Measurements from ENCODE around the gene BAZ1B.
"Not testable (repeated sequence)": the region's sequence is repeated elsewhere in the genome, so short reads cannot be mapped to it uniquely, and the experiment has no call there.

Gene BAZ1B

GRCh38 chr7:73507556-73507955 is 14.5 kb downstream of the BAZ1B start:
- Histone ChIP-seq H3K27ac (ENCODE audit: low read depth, low read length) (no peak overlapping the region), H3K36me3 (ENCODE audit: control insufficient read depth in 1 of 2, insufficient read depth in 2 of 2, low read length in 2 of 2) (peaks cover 23 to 70% of the 10 kb centered on the region in 2 donors), H3K9ac (ENCODE audit: low read depth in 1 of 2, low read length in 2 of 2) (no peak overlapping the region), H3K4me1 (ENCODE audit: control insufficient read depth in 1 of 2, insufficient read depth in 2 of 2, low read length in 2 of 2) (no peaks in the 10 kb centered on the region), H3K9me3 (ENCODE audit: control insufficient read depth in 1 of 2, low read length in 2 of 2) (no peaks in the 10 kb centered on the region), H3K27me3 (ENCODE audit: control insufficient read depth in 1 of 2, insufficient read depth in 2 of 2, low read length in 2 of 2) (no peaks in the 10 kb centered on the region), H3K4me3 (ENCODE audit: low read depth in 1 of 2, low read length in 2 of 2) (no peak overlapping the region)

GRCh38 chr7:73504920-73505319 is 17.2 kb downstream of the BAZ1B start:
- H3K36me3 ChIP-seq (ENCODE audit: control insufficient read depth in 1 of 2, insufficient read depth in 2 of 2, low read length in 2 of 2) = peaks cover 29 to 78% of the 10 kb centered on the region in 2 donors
- H3K9ac ChIP-seq (ENCODE audit: low read depth in 1 of 2, low read length in 2 of 2) = no peak overlapping the region
- no peak overlapping the region for H3K27ac ChIP-seq (ENCODE audit: low read depth, low read length)
- no peaks in the 10 kb centered on the region for H3K4me1 ChIP-seq (ENCODE audit: control insufficient read depth in 1 of 2, insufficient read depth in 2 of 2, low read length in 2 of 2)
- H3K4me3 ChIP-seq (ENCODE audit: low read depth in 1 of 2, low read length in 2 of 2) = no peak overlapping the region
- H3K9me3 ChIP-seq (ENCODE audit: control insufficient read depth in 1 of 2, low read length in 2 of 2) = no peaks in the 10 kb centered on the region
- H3K27me3 ChIP-seq (ENCODE audit: control insufficient read depth in 1 of 2, insufficient read depth in 2 of 2, low read length in 2 of 2) = no peaks in the 10 kb centered on the region

- no peak overlapping the region for H3K4me3 ChIP-seq (ENCODE audit: low read depth in 1 of 2, low read length in 2 of 2)
- no peaks in the 10 kb centered on the region for H3K9me3 ChIP-seq (ENCODE audit: control insufficient read depth in 1 of 2, low read length in 2 of 2)
- H3K36me3 ChIP-seq (ENCODE audit: control insufficient read depth in 1 of 2, insufficient read depth in 2 of 2, low read length in 2 of 2) = peaks cover 27 to 80% of the 10 kb centered on the region in 2 donors
- no peak overlapping the region for H3K9ac ChIP-seq (ENCODE audit: low read depth in 1 of 2, low read length in 2 of 2)
- H3K27ac ChIP-seq (ENCODE audit: low read depth, low read length) = no peak overlapping the region
- no peaks in the 10 kb centered on the region for H3K27me3 ChIP-seq (ENCODE audit: control insufficient read depth in 1 of 2, insufficient read depth in 2 of 2, low read length in 2 of 2)
- no peaks in the 10 kb centered on the region for H3K4me1 ChIP-seq (ENCODE audit: control insufficient read depth in 1 of 2, insufficient read depth in 2 of 2, low read length in 2 of 2)
These were observed 18.1 kb downstream of the BAZ1B start for GRCh38 chr7:73504017-73504416.

- H3K4me3 ChIP-seq (ENCODE audit: low read depth in 1 of 2, low read length in 2 of 2) = no peak overlapping the region
- no peaks in the 10 kb centered on the region for H3K9me3 ChIP-seq (ENCODE audit: control insufficient read depth in 1 of 2, low read length in 2 of 2)
- H3K36me3 ChIP-seq (ENCODE audit: control insufficient read depth in 1 of 2, insufficient read depth in 2 of 2, low read length in 2 of 2) = peaks cover 29 to 83% of the 10 kb centered on the region in 2 donors
- H3K9ac ChIP-seq (ENCODE audit: low read depth in 1 of 2, low read length in 2 of 2) = no peak overlapping the region
- no peaks in the 10 kb centered on the region for H3K4me1 ChIP-seq (ENCODE audit: control insufficient read depth in 1 of 2, insufficient read depth in 2 of 2, low read length in 2 of 2)
- no peaks in the 10 kb centered on the region for H3K27me3 ChIP-seq (ENCODE audit: control insufficient read depth in 1 of 2, insufficient read depth in 2 of 2, low read length in 2 of 2)
- H3K27ac ChIP-seq (ENCODE audit: low read depth, low read length) = no peak overlapping the region
These were observed 18.9 kb downstream of the BAZ1B start for GRCh38 chr7:73503229-73503628.

GRCh38 chr7:73496626-73497025 is 25.5 kb downstream of the BAZ1B start:
- Histone ChIP-seq H3K27ac (ENCODE audit: low read depth, low read length) (no peak overlapping the region), H3K9ac (ENCODE audit: low read depth in 1 of 2, low read length in 2 of 2) (no peak overlapping the region), H3K27me3 (ENCODE audit: control insufficient read depth in 1 of 2, insufficient read depth in 2 of 2, low read length in 2 of 2) (no peaks in the 10 kb centered on the region), H3K36me3 (ENCODE audit: control insufficient read depth in 1 of 2, insufficient read depth in 2 of 2, low read length in 2 of 2) (peaks cover 41 to 88% of the 10 kb centered on the region in 2 donors), H3K9me3 (ENCODE audit: control insufficient read depth in 1 of 2, low read length in 2 of 2) (no peaks in the 10 kb centered on the region), H3K4me3 (ENCODE audit: low read depth in 1 of 2, low read length in 2 of 2) (no peak overlapping the region), H3K4me1 (ENCODE audit: control insufficient read depth in 1 of 2, insufficient read depth in 2 of 2, low read length in 2 of 2) (no peaks in the 10 kb centered on the region)

- H3K36me3 ChIP-seq (ENCODE audit: control insufficient read depth in 1 of 2, insufficient read depth in 2 of 2, low read length in 2 of 2) = peaks cover 38 to 92% of the 10 kb centered on the region in 2 donors
These were observed 26.6 kb downstream of the BAZ1B start for GRCh38 chr7:73495507-73495906.

GRCh38 chr7:73489976-73490375 is 32.1 kb downstream of the BAZ1B start:
- H3K4me3 ChIP-seq (ENCODE audit: low read depth in 1 of 2, low read length in 2 of 2) = no peak overlapping the region
- no peak overlapping the region for H3K27ac ChIP-seq (ENCODE audit: low read depth, low read length)
- H3K36me3 ChIP-seq (ENCODE audit: control insufficient read depth in 1 of 2, insufficient read depth in 2 of 2, low read length in 2 of 2) = peaks cover 49 to 92% of the 10 kb centered on the region in 2 donors
- H3K9ac ChIP-seq (ENCODE audit: low read depth in 1 of 2, low read length in 2 of 2) = no peak overlapping the region
- H3K27me3 ChIP-seq (ENCODE audit: control insufficient read depth in 1 of 2, insufficient read depth in 2 of 2, low read length in 2 of 2) = no peaks in the 10 kb centered on the region
- H3K4me1 ChIP-seq (ENCODE audit: control insufficient read depth in 1 of 2, insufficient read depth in 2 of 2, low read length in 2 of 2) = no peaks in the 10 kb centered on the region
- no peaks in the 10 kb centered on the region for H3K9me3 ChIP-seq (ENCODE audit: control insufficient read depth in 1 of 2, low read length in 2 of 2)

More at GRCh38 chr7:73495507-73495906, 26.6 kb downstream of the BAZ1B start:
- not testable (repeated sequence) for H3K27me3 ChIP-seq (ENCODE audit: control insufficient read depth in 1 of 2, insufficient read depth in 2 of 2, low read length in 2 of 2); H3K9ac ChIP-seq (ENCODE audit: low read depth in 1 of 2, low read length in 2 of 2); H3K4me3 ChIP-seq (ENCODE audit: low read depth in 1 of 2, low read length in 2 of 2); H3K9me3 ChIP-seq (ENCODE audit: control insufficient read depth in 1 of 2, low read length in 2 of 2); H3K4me1 ChIP-seq (ENCODE audit: control insufficient read depth in 1 of 2, insufficient read depth in 2 of 2, low read length in 2 of 2); H3K27ac ChIP-seq (ENCODE audit: low read depth, low read length)

- no peaks in the 10 kb centered on the region for H3K9me3 ChIP-seq (ENCODE audit: control insufficient read depth in 1 of 2, low read length in 2 of 2)
- peaks cover 40 to 86% of the 10 kb centered on the region in 2 donors for H3K36me3 ChIP-seq (ENCODE audit: control insufficient read depth in 1 of 2, insufficient read depth in 2 of 2, low read length in 2 of 2)
- no peaks in the 10 kb centered on the region for H3K4me1 ChIP-seq (ENCODE audit: control insufficient read depth in 1 of 2, insufficient read depth in 2 of 2, low read length in 2 of 2)
- H3K27me3 ChIP-seq (ENCODE audit: control insufficient read depth in 1 of 2, insufficient read depth in 2 of 2, low read length in 2 of 2) = no peaks in the 10 kb centered on the region
- no peak overlapping the region for H3K4me3 ChIP-seq (ENCODE audit: low read depth in 1 of 2, low read length in 2 of 2)
- no peak overlapping the region for H3K9ac ChIP-seq (ENCODE audit: low read depth in 1 of 2, low read length in 2 of 2)
- H3K27ac ChIP-seq (ENCODE audit: low read depth, low read length) = no peak overlapping the region
These were observed 34.6 kb downstream of the BAZ1B start for GRCh38 chr7:73487486-73487885.

GRCh38 chr7:73483171-73483570 is 38.9 kb downstream of the BAZ1B start:
- H3K36me3 ChIP-seq (ENCODE audit: control insufficient read depth in 1 of 2, insufficient read depth in 2 of 2, low read length in 2 of 2) = peaks cover 20 to 76% of the 10 kb centered on the region in 2 donors
- H3K9ac ChIP-seq (ENCODE audit: low read depth in 1 of 2, low read length in 2 of 2) = no peak overlapping the region
- no peaks in the 10 kb centered on the region for H3K27me3 ChIP-seq (ENCODE audit: control insufficient read depth in 1 of 2, insufficient read depth in 2 of 2, low read length in 2 of 2)
- H3K4me3 ChIP-seq (ENCODE audit: low read depth in 1 of 2, low read length in 2 of 2) = no peak overlapping the region
- no peak overlapping the region for H3K27ac ChIP-seq (ENCODE audit: low read depth, low read length)
- no peaks in the 10 kb centered on the region for H3K9me3 ChIP-seq (ENCODE audit: control insufficient read depth in 1 of 2, low read length in 2 of 2)
- H3K4me1 ChIP-seq (ENCODE audit: control insufficient read depth in 1 of 2, insufficient read depth in 2 of 2, low read length in 2 of 2) = no peaks in the 10 kb centered on the region

- Histone ChIP-seq H3K4me1 (ENCODE audit: control insufficient read depth in 1 of 2, insufficient read depth in 2 of 2, low read length in 2 of 2) (no peaks in the 10 kb centered on the region), H3K27me3 (ENCODE audit: control insufficient read depth in 1 of 2, insufficient read depth in 2 of 2, low read length in 2 of 2) (no peaks in the 10 kb centered on the region), H3K36me3 (ENCODE audit: control insufficient read depth in 1 of 2, insufficient read depth in 2 of 2, low read length in 2 of 2) (peaks cover 20 to 76% of the 10 kb centered on the region in 2 donors), H3K27ac (ENCODE audit: low read depth, low read length) (no peak overlapping the region), H3K9me3 (ENCODE audit: control insufficient read depth in 1 of 2, low read length in 2 of 2) (no peaks in the 10 kb centered on the region), H3K9ac (ENCODE audit: low read depth in 1 of 2, low read length in 2 of 2) (no peak overlapping the region), H3K4me3 (ENCODE audit: low read depth in 1 of 2, low read length in 2 of 2) (no peak overlapping the region)
These were observed 39.3 kb downstream of the BAZ1B start for GRCh38 chr7:73482746-73483145.

GRCh38 chr7:73481521-73481920 is 40.6 kb downstream of the BAZ1B start:
- H3K27ac ChIP-seq (ENCODE audit: low read depth, low read length); H3K4me3 ChIP-seq (ENCODE audit: low read depth in 1 of 2, low read length in 2 of 2); H3K9ac ChIP-seq (ENCODE audit: low read depth in 1 of 2, low read length in 2 of 2); H3K4me1 ChIP-seq (ENCODE audit: control insufficient read depth in 1 of 2, insufficient read depth in 2 of 2, low read length in 2 of 2); H3K27me3 ChIP-seq (ENCODE audit: control insufficient read depth in 1 of 2, insufficient read depth in 2 of 2, low read length in 2 of 2); H3K9me3 ChIP-seq (ENCODE audit: control insufficient read depth in 1 of 2, low read length in 2 of 2): not testable (repeated sequence)
- H3K36me3 ChIP-seq (ENCODE audit: control insufficient read depth in 1 of 2, insufficient read depth in 2 of 2, low read length in 2 of 2) = peaks cover 24 to 76% of the 10 kb centered on the region in 2 donors
